ENCODE results near the gene DNMT3A.
"Not testable (repeated sequence)": the region's sequence is repeated elsewhere in the genome, so short reads cannot be mapped to it uniquely, and the experiment has no call there.

The DNMT3A gene

GRCh38 chr2:25283921-25284320 is 57.8 kb downstream of the DNMT3A start:
- DNase-seq (ENCODE audit: low spot score) = no peak

- DNase-seq (ENCODE audit: low spot score) = no peak
Observed at GRCh38 chr2:25281941-25282340, 59.8 kb downstream of the DNMT3A start.

GRCh38 chr2:25281522-25281921 is 60.2 kb downstream of the DNMT3A start:
- no peak for DNase-seq (ENCODE audit: low spot score)

GRCh38 chr2:25280051-25280687 is 61.6 kb downstream of the DNMT3A start:
- no peak for DNase-seq (ENCODE audit: low spot score)

GRCh38 chr2:25279091-25279651 is 62.6 kb downstream of the DNMT3A start:
- DNase-seq (ENCODE audit: low spot score) = peak; percentile 73

- no peak for DNase-seq (ENCODE audit: low spot score)
Observed at GRCh38 chr2:25276569-25277465, 64.9 kb downstream of the DNMT3A start.

- no peak for DNase-seq (ENCODE audit: low spot score)
Observed at GRCh38 chr2:25275575-25275965, 66.2 kb downstream of the DNMT3A start.

GRCh38 chr2:25274868-25275574 is 66.7 kb downstream of the DNMT3A start:
- no peak for DNase-seq (ENCODE audit: low spot score)

GRCh38 chr2:25273985-25274535 is 67.7 kb downstream of the DNMT3A start:
- DNase-seq (ENCODE audit: low spot score) = no peak

GRCh38 chr2:25272705-25273104 is 69.0 kb downstream of the DNMT3A start:
- DNase-seq (ENCODE audit: low spot score) = not testable (repeated sequence)

- DNase-seq (ENCODE audit: low spot score) = no peak
Observed at GRCh38 chr2:25270061-25270460, 71.7 kb downstream of the DNMT3A start.

- DNase-seq (ENCODE audit: low spot score) = no peak
Observed at GRCh38 chr2:25269233-25269632, 72.5 kb downstream of the DNMT3A start.

- no peak for DNase-seq (ENCODE audit: low spot score)
Observed at GRCh38 chr2:25268139-25268538, 73.6 kb downstream of the DNMT3A start.

- DNase-seq (ENCODE audit: low spot score) = no peak
Observed at GRCh38 chr2:25266399-25266798, 75.3 kb downstream of the DNMT3A start.

- DNase-seq (ENCODE audit: low spot score) = no peak
Observed at GRCh38 chr2:25265802-25266201, 75.9 kb downstream of the DNMT3A start.

- DNase-seq (ENCODE audit: low spot score) = no peak
Observed at GRCh38 chr2:25265001-25265400, 76.7 kb downstream of the DNMT3A start.

GRCh38 chr2:25262288-25262687 is 79.4 kb downstream of the DNMT3A start:
- no peak for DNase-seq (ENCODE audit: low spot score)

- no peak for DNase-seq (ENCODE audit: low spot score)
Observed at GRCh38 chr2:25259737-25260124, 82.0 kb downstream of the DNMT3A start.

GRCh38 chr2:25258847-25259736 is 82.6 kb downstream of the DNMT3A start:
- no peak for DNase-seq (ENCODE audit: low spot score)

- DNase-seq (ENCODE audit: low spot score) = no peak
Observed at GRCh38 chr2:25257931-25258846, 83.5 kb downstream of the DNMT3A start.

Data from putamen (tissue), 1 donor.